Left lung (tissue), 10 donors: ENCODE measurements around the gene DUSP10. TPM values are rescaled to one million over a fixed set of nuclear protein-coding genes. Genes with fewer than 3 reads are reported as not detected.

Source experiments
- ATAC-seq: fragments of 200-7000 bp; cut with Tn5 transposase; one replicate; pipeline ENCODE4 v1.9.1; 2020; ENCODE audit warnings: moderate library complexity
- DNase-seq, 4 donors: peaks; one replicate each; pipeline ENCODE4 v3.0.0-alpha.2; 2013 to 2020
- H3K27ac ChIP-seq, 2 donors: fragments of 200-600 bp; sonication (generic) in 1 of 2; one replicate each; pipeline versions ENCODE4 v1.5.0 to v1.8.0; 2020 to 2021
- H3K27me3 ChIP-seq, 2 donors: fragments of 200-600 bp; sonication (generic) in 1 of 2; one replicate each; pipeline versions ENCODE4 v1.5.0 to v1.8.0; 2020 to 2021
- H3K36me3 ChIP-seq, 2 donors: fragments of 200-600 bp; sonication (generic) in 1 of 2; one replicate each; pipeline versions ENCODE4 v1.5.0 to v1.8.0; 2020 to 2021
- H3K4me1 ChIP-seq, 2 donors: fragments of 200-600 bp; one replicate each; pipeline ENCODE4 v1.8.0; 2021
- H3K4me3 ChIP-seq, 2 donors: fragments of 200-600 bp; sonication (generic) in 1 of 2; one replicate each; pipeline versions ENCODE4 v1.5.0 to v1.8.0; 2020 to 2021; ENCODE audit warnings: mild to moderate bottlenecking in 1 of 2
- H3K9me3 ChIP-seq, 2 donors: fragments of 200-600 bp; sonication (generic) in 1 of 2; one replicate each; pipeline versions ENCODE4 v1.5.0 to v1.8.0; 2020 to 2021
- CTCF ChIP-seq, 2 donors: fragments of 200-600 bp; sonication (generic) in 1 of 2; IDR thresholded peaks; one replicate each; pipeline versions ENCODE4 v1.5.0 to v1.8.0; 2021; ENCODE audit warnings: antibody characterized with exemption in 2 of 2
- intact Hi-C, 2 donors: fragments of 100-400 bp; cut with DNase I; formaldehyde crosslinking; loops; one replicate each; pipeline versions ENCODE4 v1.11.2 to v1.14.2; 2022
- polyA plus RNA-seq, 6 donors: library from polyadenylated mRNA; unstranded; fragments of 120-200 nt; gene quantifications; one replicate each; pipeline ENCODE4 v1.2.1, GENCODE V29; 2013; ENCODE audit not compliant: insufficient read length in 6 of 6
- total RNA-seq, 2 donors: library from RNA; stranded (reverse); fragmentation: NEBNext Ultra II Directional; extraction: Animal tissue kit (Norgen Biotek cat#: 25700); gene quantifications; one replicate each; pipeline ENCODE4 v1.2.1, GENCODE V29; 2021
- donor health status: DM: no; HTN: yes; CAD: no.
- donor health status: DM: no; HTN: no; CAD: no.

Gene DUSP10
- total and polyA plus RNA-seq, 8 donors, result 4.6 to 14.5 (median 6.8) TPM

- peaks cover 0 to 3% of the 10 kb centered on the region in 2 donors for H3K9me3 ChIP-seq
- DNase-seq (no peak), ATAC-seq (no peak)
- no peaks in the 10 kb centered on the region for H3K36me3 ChIP-seq
- H3K4me1 ChIP-seq, result no peaks in the 10 kb centered on the region
- H3K4me3 ChIP-seq, result no peak overlapping the region
- H3K27me3 ChIP-seq, result no peaks in the 10 kb centered on the region
- no peak overlapping the region for H3K27ac ChIP-seq
- intact Hi-C loops, result no loop called here
- no peak for TF ChIP-seq CTCF (IDR thresholded peaks at IDR 0.05)
Measured at GRCh38 chr1:221680085-221680484, 61.8 kb downstream of the DUSP10 start.

- no peak for ATAC-seq
- intact Hi-C loops, result no loop called here
Measured at GRCh38 chr1:221678014-221678413, 63.9 kb downstream of the DUSP10 start.

GRCh38 chr1:221675880-221676800, 65.7 kb downstream of the DUSP10 start:
- intact Hi-C loops, result no loop called here
- Histone ChIP-seq H3K27me3 (no peaks in the 10 kb centered on the region), H3K4me3 (no peak overlapping the region), H3K9me3 (peaks cover 0 to 3% of the 10 kb centered on the region in 2 donors), H3K36me3 (no peaks in the 10 kb centered on the region), H3K4me1 (no peaks in the 10 kb centered on the region), H3K27ac (no peak overlapping the region)
- no peak for TF ChIP-seq CTCF (IDR thresholded peaks at IDR 0.05)
- DNase-seq (no peak), ATAC-seq (no peak)

More at GRCh38 chr1:221678014-221678413, 63.9 kb downstream of the DUSP10 start:
- H3K27ac ChIP-seq, result no peak overlapping the region
- H3K36me3 ChIP-seq, result no peaks in the 10 kb centered on the region
- no peak overlapping the region for H3K4me3 ChIP-seq
- H3K9me3 ChIP-seq, result peaks cover 0 to 3% of the 10 kb centered on the region in 2 donors
- H3K27me3 ChIP-seq, result no peaks in the 10 kb centered on the region
- no peak for TF ChIP-seq CTCF (IDR thresholded peaks at IDR 0.05)
- no peaks in the 10 kb centered on the region for H3K4me1 ChIP-seq
- DNase-seq, result no peak

GRCh38 chr1:221672965-221673364, 68.9 kb downstream of the DUSP10 start:
- Histone ChIP-seq H3K27me3 (no peaks in the 10 kb centered on the region), H3K9me3 (no peaks in the 10 kb centered on the region), H3K27ac (no peak overlapping the region), H3K4me1 (no peaks in the 10 kb centered on the region), H3K4me3 (no peak overlapping the region), H3K36me3 (no peaks in the 10 kb centered on the region)
- DNase-seq (no peak), ATAC-seq (no peak)
- intact Hi-C loops, result no loop called here
- no peak for TF ChIP-seq CTCF (IDR thresholded peaks at IDR 0.05)

GRCh38 chr1:221672239-221672645, 69.6 kb downstream of the DUSP10 start:
- H3K27ac ChIP-seq, result no peak overlapping the region
- H3K4me1 ChIP-seq, result peaks cover 0 to 7% of the 10 kb centered on the region in 2 donors
- intact Hi-C loops, result no loop called here
- H3K36me3 ChIP-seq, result no peaks in the 10 kb centered on the region
- no peaks in the 10 kb centered on the region for H3K9me3 ChIP-seq
- H3K27me3 ChIP-seq, result no peaks in the 10 kb centered on the region
- no peak for TF ChIP-seq CTCF (IDR thresholded peaks at IDR 0.05)
- ATAC-seq, result no peak
- H3K4me3 ChIP-seq, result no peak overlapping the region
- DNase-seq, result peak in 1 of 4 donors; percentile 2
